HUES48 (cell line): ENCODE data around the gene WSCD2.

Experiments used
- H3K27ac ChIP-seq: one replicate; pipeline ENCODE4 v1.7.0; 2013; ENCODE audit warnings: low read depth, low read length, inconsistent platforms
- H3K27me3 ChIP-seq: 2 replicates; pipeline ENCODE4 v1.6.1; 2013; ENCODE audit warnings: mild to moderate bottlenecking, low read length; ENCODE audit not compliant: control insufficient read depth, insufficient read depth
- H3K36me3 ChIP-seq: 2 replicates; pipeline ENCODE4 v1.6.1; 2013; ENCODE audit warnings: low read length; ENCODE audit not compliant: control insufficient read depth, insufficient read depth
- H3K4me1 ChIP-seq: 2 replicates; pipeline ENCODE4 v1.6.1; 2013; ENCODE audit warnings: mild to moderate bottlenecking, low read length; ENCODE audit not compliant: control insufficient read depth, insufficient read depth
- H3K4me3 ChIP-seq: 2 replicates; pipeline ENCODE4 v1.5.1; 2013; ENCODE audit warnings: mild to moderate bottlenecking, low read depth, low read length
- H3K9ac ChIP-seq: 2 replicates; pipeline ENCODE4 v1.6.1; 2013; ENCODE audit warnings: mild to moderate bottlenecking, low read depth, low read length, moderate library complexity
- H3K9me3 ChIP-seq: 2 replicates; pipeline ENCODE4 v1.6.1; 2013; ENCODE audit warnings: low read length; ENCODE audit not compliant: control insufficient read depth, insufficient read depth

WSCD2 gene

GRCh38 chr12:108144080-108144479 is 15.0 kb downstream of the WSCD2 start:
- Histone ChIP-seq H3K9ac (no peak overlapping the region), H3K4me1 (peaks cover 9% of the 10 kb centered on the region; the same call in 1 of the 2 replicates), H3K27me3 (no peaks in the 10 kb centered on the region), H3K9me3 (no peaks in the 10 kb centered on the region), H3K4me3 (no peak overlapping the region), H3K36me3 (no peaks in the 10 kb centered on the region), H3K27ac (no peak overlapping the region)

GRCh38 chr12:108145011-108145410 is 15.9 kb downstream of the WSCD2 start:
- Histone ChIP-seq H3K4me3 (no peak overlapping the region), H3K36me3 (no peaks in the 10 kb centered on the region), H3K9ac (no peak overlapping the region), H3K27me3 (no peaks in the 10 kb centered on the region), H3K4me1 (peaks cover 9% of the 10 kb centered on the region; the same call in 1 of the 2 replicates), H3K9me3 (no peaks in the 10 kb centered on the region), H3K27ac (no peak overlapping the region)

GRCh38 chr12:108146035-108146893 is 17.2 kb downstream of the WSCD2 start:
- no peaks in the 10 kb centered on the region for H3K9me3 ChIP-seq
- no peak overlapping the region for H3K9ac ChIP-seq
- H3K4me1 ChIP-seq = peaks cover 9% of the 10 kb centered on the region; the same call in 1 of the 2 replicates
- no peaks in the 10 kb centered on the region for H3K27me3 ChIP-seq
- no peaks in the 10 kb centered on the region for H3K36me3 ChIP-seq
- H3K27ac ChIP-seq = no peak overlapping the region
- no peak overlapping the region for H3K4me3 ChIP-seq

GRCh38 chr12:108147279-108147678 is 18.2 kb downstream of the WSCD2 start:
- H3K9me3 ChIP-seq = no peaks in the 10 kb centered on the region
- H3K4me1 ChIP-seq = peaks cover 7% of the 10 kb centered on the region
- H3K9ac ChIP-seq = no peak overlapping the region
- H3K27me3 ChIP-seq = no peaks in the 10 kb centered on the region
- no peak overlapping the region for H3K27ac ChIP-seq
- no peaks in the 10 kb centered on the region for H3K36me3 ChIP-seq
- H3K4me3 ChIP-seq = no peak overlapping the region

GRCh38 chr12:108148521-108149074 is 19.5 kb downstream of the WSCD2 start:
- H3K9ac ChIP-seq = no peak overlapping the region
- no peaks in the 10 kb centered on the region for H3K27me3 ChIP-seq
- H3K9me3 ChIP-seq = no peaks in the 10 kb centered on the region
- no peak overlapping the region for H3K27ac ChIP-seq
- peaks cover 6% of the 10 kb centered on the region for H3K4me1 ChIP-seq
- H3K36me3 ChIP-seq = no peaks in the 10 kb centered on the region
- no peak overlapping the region for H3K4me3 ChIP-seq

GRCh38 chr12:108150436-108150835 is 21.3 kb downstream of the WSCD2 start:
- Histone ChIP-seq H3K9ac (no peak overlapping the region), H3K36me3 (no peaks in the 10 kb centered on the region), H3K4me3 (no peak overlapping the region), H3K27ac (no peak overlapping the region), H3K4me1 (peaks cover 6% of the 10 kb centered on the region), H3K9me3 (no peaks in the 10 kb centered on the region), H3K27me3 (no peaks in the 10 kb centered on the region)

GRCh38 chr12:108151533-108152169 is 22.6 kb downstream of the WSCD2 start:
- no peaks in the 10 kb centered on the region for H3K27me3 ChIP-seq
- H3K4me3 ChIP-seq = no peak overlapping the region
- H3K9ac ChIP-seq = no peak overlapping the region
- H3K9me3 ChIP-seq = no peaks in the 10 kb centered on the region
- no peak overlapping the region for H3K27ac ChIP-seq
- peaks cover 3% of the 10 kb centered on the region for H3K4me1 ChIP-seq
- H3K36me3 ChIP-seq = no peaks in the 10 kb centered on the region

- Histone ChIP-seq H3K4me1 (peaks cover 3% of the 10 kb centered on the region), H3K27me3 (no peaks in the 10 kb centered on the region), H3K36me3 (no peaks in the 10 kb centered on the region), H3K9me3 (no peaks in the 10 kb centered on the region), H3K9ac (no peak overlapping the region), H3K27ac (no peak overlapping the region), H3K4me3 (no peak overlapping the region)
These were observed 23.1 kb downstream of the WSCD2 start for GRCh38 chr12:108152170-108152538.

- Histone ChIP-seq H3K9ac (no peak overlapping the region), H3K9me3 (no peaks in the 10 kb centered on the region), H3K27me3 (no peaks in the 10 kb centered on the region), H3K4me3 (no peak overlapping the region), H3K36me3 (no peaks in the 10 kb centered on the region), H3K27ac (no peak overlapping the region), H3K4me1 (peaks cover 1% of the 10 kb centered on the region)
These were observed 27.6 kb downstream of the WSCD2 start for GRCh38 chr12:108156717-108157116.

- no peak overlapping the region for H3K27ac ChIP-seq
- H3K4me1 ChIP-seq = no peaks in the 10 kb centered on the region
- H3K4me3 ChIP-seq = no peak overlapping the region
- H3K27me3 ChIP-seq = no peaks in the 10 kb centered on the region
- no peaks in the 10 kb centered on the region for H3K36me3 ChIP-seq
- H3K9me3 ChIP-seq = no peaks in the 10 kb centered on the region
- no peak overlapping the region for H3K9ac ChIP-seq
These were observed 28.9 kb downstream of the WSCD2 start for GRCh38 chr12:108157870-108158459.

- H3K9me3 ChIP-seq = no peaks in the 10 kb centered on the region
- H3K9ac ChIP-seq = no peak overlapping the region
- no peaks in the 10 kb centered on the region for H3K27me3 ChIP-seq
- H3K27ac ChIP-seq = no peak overlapping the region
- H3K36me3 ChIP-seq = no peaks in the 10 kb centered on the region
- H3K4me3 ChIP-seq = no peak overlapping the region
- H3K4me1 ChIP-seq = no peaks in the 10 kb centered on the region
These were observed 33.1 kb downstream of the WSCD2 start for GRCh38 chr12:108162207-108162606.
